HG03565 (cell line): ENCODE measurements around the gene WNT16.

Source experiments
- ATAC-seq: cut with Tn5 transposase; IDR thresholded peaks from one replicate; pipeline ENCODE4 v1.9.1; 2021; ENCODE audit warnings: mild to moderate bottlenecking, moderate library complexity; ENCODE audit not compliant: unreplicated experiment

WNT16 gene

DNA sequence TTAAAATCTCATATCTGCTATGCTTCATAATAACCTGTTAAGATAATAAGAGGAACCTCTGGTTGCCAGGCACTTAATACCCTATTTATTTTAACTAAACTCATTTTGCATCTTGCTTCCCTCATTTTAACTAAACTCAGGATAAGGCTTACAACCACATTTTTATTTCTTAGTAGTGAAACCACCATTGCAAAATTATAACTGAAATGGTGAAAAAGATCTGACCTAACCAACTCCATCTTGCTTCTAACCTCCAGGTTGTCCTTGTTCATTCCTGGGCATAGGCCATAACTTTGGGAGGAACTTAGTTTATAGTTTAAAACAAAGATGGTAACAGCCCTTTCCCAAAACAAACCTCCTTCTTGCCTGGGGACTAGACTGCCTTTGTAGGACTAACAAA lies 61.3 kb downstream of the WNT16 start:
- ATAC-seq = no peak

DNA sequence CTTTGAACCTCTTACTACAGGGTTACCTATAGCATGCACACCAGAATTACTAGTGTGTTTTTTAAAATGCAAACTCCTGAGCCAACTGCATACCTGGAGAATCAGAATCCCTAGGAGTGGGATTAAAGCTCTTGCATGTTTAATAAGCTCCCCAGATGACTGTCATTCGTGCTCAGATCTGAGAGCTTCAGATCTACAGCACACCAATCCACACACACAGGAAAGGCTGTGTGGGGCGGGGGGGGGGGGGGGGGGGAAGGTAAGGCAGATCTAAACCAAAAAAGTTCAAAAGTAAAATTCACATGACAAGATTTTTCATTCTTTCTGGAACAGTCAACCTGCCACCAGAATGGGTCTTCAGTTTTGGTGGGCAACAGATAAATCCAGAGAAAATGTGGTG lies 61.8 kb downstream of the WNT16 start:
- no peak for ATAC-seq
